Keratinocyte (primary cell): ENCODE results near the gene HOXA1. TPM values are rescaled to one million over a fixed set of nuclear protein-coding genes. Genes with fewer than 3 reads are reported as not detected.

ENCODE experiments used
- DNase-seq: peaks from one replicate; pipeline ENCODE4 v3.0.0-alpha.2; 2011; ENCODE audit warnings: low read depth, missing footprints, low spot score
- FAIRE-seq: peaks from 2 replicates; lab custom pipeline; 2011; peaks lifted over from hg19 to GRCh38; lab: Jason Lieb, UNC
- H2AFZ ChIP-seq: 2 replicates; pipeline ENCODE4 v1.6.0; 2012; ENCODE audit warnings: low read length, control low read depth, inconsistent platforms; ENCODE audit not compliant: control insufficient read depth
- H3K27ac ChIP-seq: 2 replicates; pipeline ENCODE4 v1.5.1; 2011; ENCODE audit warnings: low read length; ENCODE audit not compliant: control insufficient read depth, insufficient read depth
- H3K27me3 ChIP-seq: 3 replicates; pipeline ENCODE4 v1.6.0; 2011; ENCODE audit warnings: low read length; ENCODE audit not compliant: control insufficient read depth, insufficient read depth; ENCODE audit errors: extremely low read depth
- H3K36me3 ChIP-seq, 2 experiments: 2 replicates in 1 of 2; 3 replicates in 1 of 2; pipeline ENCODE4 v1.5.1; 2011; ENCODE audit warnings: low read length in 2 of 2, mild to moderate bottlenecking in 1 of 2; ENCODE audit not compliant: control insufficient read depth in 2 of 2, insufficient read depth in 2 of 2; ENCODE audit errors: extremely low read depth in 1 of 2
- H3K4me1 ChIP-seq: 3 replicates; pipeline ENCODE4 v1.5.1; 2011; ENCODE audit warnings: low read length; ENCODE audit not compliant: control insufficient read depth, insufficient read depth; ENCODE audit errors: extremely low read depth
- H3K4me2 ChIP-seq: 3 replicates; pipeline ENCODE4 v1.6.0; 2011; ENCODE audit warnings: low read depth, low read length; ENCODE audit not compliant: control insufficient read depth, insufficient read depth; ENCODE audit errors: extremely low read depth
- H3K4me3 ChIP-seq, 3 experiments: fragments of 200-600 bp in 1 of 3; sonication (generic) in 1 of 3; 2 replicates in 2 of 3; 3 replicates in 1 of 3; pipeline ENCODE4 v1.5.1; 2011 to 2016; ENCODE audit warnings: low read length in 3 of 3, mild to moderate bottlenecking in 3 of 3, control low read depth in 2 of 3, inconsistent platforms in 1 of 3, low read depth in 1 of 3, mixed read lengths in 1 of 3, mixed run types in 1 of 3, moderate library complexity in 1 of 3; ENCODE audit not compliant: control insufficient read depth in 2 of 3, insufficient read depth in 2 of 3; ENCODE audit errors: extremely low read depth in 1 of 3
- H3K79me2 ChIP-seq: 2 replicates; pipeline ENCODE4 v1.6.0; 2012; ENCODE audit warnings: low read length; ENCODE audit not compliant: control insufficient read depth, insufficient read depth
- H3K9ac ChIP-seq: 3 replicates; pipeline ENCODE4 v1.6.0; 2011; ENCODE audit warnings: low read length; ENCODE audit not compliant: control insufficient read depth, insufficient read depth; ENCODE audit errors: extremely low read depth
- H3K9me1 ChIP-seq: 3 replicates; pipeline ENCODE4 v1.6.0; 2011; ENCODE audit warnings: low read length; ENCODE audit not compliant: control insufficient read depth, insufficient read depth; ENCODE audit errors: extremely low read depth
- H3K9me3 ChIP-seq: 2 replicates; pipeline ENCODE4 v1.5.1; 2012; ENCODE audit warnings: low read depth, low read length; ENCODE audit not compliant: control insufficient read depth
- H4K20me1 ChIP-seq: 3 replicates; pipeline ENCODE4 v1.6.0; 2011; ENCODE audit warnings: low read length; ENCODE audit not compliant: control insufficient read depth, insufficient read depth; ENCODE audit errors: extremely low read depth
- EZH2 ChIP-seq: IDR thresholded peaks from one replicate; pipeline ENCODE4 v1.6.1; 2012; ENCODE audit warnings: inconsistent platforms, mild to moderate bottlenecking, low read length, moderate library complexity
- dilution Hi-C: fragments of 300-500 bp; cut with MboI; formaldehyde crosslinking; loops from one replicate; pipeline ENCODE4 v1.7.0; 2020; ENCODE audit warnings: low sequenced_read_pairs; ENCODE audit not compliant: extremely low pct_ligation_motif_present
- polyA plus RNA-seq, 5 experiments: library from polyadenylated mRNA; depleted of rRNA in 3 of 5; stranded (reverse) in 3 of 5; stranded (forward) in 1 of 5; unstranded in 1 of 5; fragments of >200 nt; gene quantifications; 1 replicate in 1 of 5; 2 replicates in 3 of 5; 3 replicates in 1 of 5; pipeline versions ENCODE4 v1.2.1 to v1.2.3, GENCODE V29; 2011 to 2012; ENCODE audit warnings: missing spikeins in 2 of 5, low read depth in 1 of 5, low replicate concordance in 1 of 5
- TF ChIP-seq, protein P1 (sequence below), 3 experiments: IDR thresholded peaks in 1 of 3; conservative IDR thresholded peaks in 1 of 3; optimal IDR thresholded peaks in 1 of 3; 2 replicates in 2 of 3; 3 replicates in 1 of 3; pipeline versions ENCODE3 to v1.5.1; 2011; ENCODE audit warnings: low read length in 3 of 3, mild to moderate bottlenecking in 3 of 3, moderate library complexity in 2 of 3, control low read depth in 1 of 3, inconsistent platforms in 1 of 3; ENCODE audit not compliant: insufficient read depth in 2 of 3; ENCODE audit errors: extremely low read depth in 1 of 3

The HOXA1 gene
- polyA plus RNA-seq, 1 donor (not counting 4 experiments of a cell fraction or from before 2014, with no cell fraction given) = 11.9 TPM

DNA sequence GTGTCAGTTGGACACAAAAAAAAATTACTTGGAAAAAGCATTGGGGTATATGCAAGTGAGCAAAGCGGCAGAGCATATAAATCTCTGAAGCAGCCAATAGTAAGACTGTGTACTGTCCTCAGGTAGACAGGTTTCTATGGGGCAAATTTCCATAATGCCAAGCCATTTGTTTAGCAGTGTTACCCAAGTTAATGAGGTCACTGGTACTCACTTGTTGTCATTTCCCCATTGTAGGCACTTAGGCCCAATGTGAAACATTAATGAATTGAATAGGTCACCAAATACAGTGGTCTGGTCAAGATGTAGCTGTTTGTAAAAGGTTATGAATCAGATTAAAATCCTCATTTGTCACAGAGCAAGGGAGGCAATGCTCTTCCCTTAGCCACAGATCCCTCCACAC, 27.5 kb downstream of the HOXA1 start:
- Histone ChIP-seq H3K4me2 (no peak overlapping the region), H3K79me2 (no peaks in the 10 kb centered on the region), H3K36me3 (no peaks in the 10 kb centered on the region), H3K9me3 (no peaks in the 10 kb centered on the region), H3K27me3 (no peaks in the 10 kb centered on the region), H3K27ac (no peak overlapping the region), H3K4me1 (peaks cover 13% of the 10 kb centered on the region), H4K20me1 (no peaks in the 10 kb centered on the region), H3K9me1 (no peaks in the 10 kb centered on the region), H3K9ac (no peak overlapping the region), H2AFZ (no peak overlapping the region), H3K4me3 (no peak overlapping the region)
- dilution Hi-C loops = no loop called here
- FAIRE-seq (no peak), DNase-seq (no peak)
- no peak for TF ChIP-seq EZH2

DNA sequence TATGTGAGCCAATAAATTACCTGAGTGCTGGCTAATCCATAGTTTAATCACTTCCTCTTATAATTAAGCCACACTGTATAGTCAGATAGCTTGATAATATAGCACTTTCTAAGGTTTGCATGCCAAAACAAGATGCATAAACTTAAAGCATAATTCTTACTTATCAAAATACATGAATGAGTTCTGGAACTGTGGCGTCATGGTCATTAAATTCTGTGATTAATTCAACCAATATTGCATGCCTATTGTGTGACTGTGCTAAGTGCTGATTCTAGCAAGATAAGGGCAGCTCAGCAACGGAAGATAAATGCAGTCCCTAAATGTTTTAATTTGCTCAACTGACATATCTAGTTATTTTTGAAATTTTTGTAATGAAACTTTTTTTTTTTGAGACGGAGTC, 29.7 kb downstream of the HOXA1 start:
- FAIRE-seq = peak; percentile 77
- H3K79me2 ChIP-seq = no peaks in the 10 kb centered on the region
- H4K20me1 ChIP-seq = no peaks in the 10 kb centered on the region
- no peak for DNase-seq
- peak overlapping the region; percentile 46 for H3K27ac ChIP-seq
- dilution Hi-C loops = no loop called here
- no peaks in the 10 kb centered on the region for H3K27me3 ChIP-seq
- peak overlapping the region; percentile 69 for H3K4me2 ChIP-seq
- H3K36me3 ChIP-seq = no peaks in the 10 kb centered on the region
- H3K4me3 ChIP-seq = no peak overlapping the region
- peak overlapping the region; percentile 39 for H2AFZ ChIP-seq
- H3K9me1 ChIP-seq = no peaks in the 10 kb centered on the region
- peaks cover 9% of the 10 kb centered on the region for H3K4me1 ChIP-seq
- no peak overlapping the region for H3K9ac ChIP-seq
- no peaks in the 10 kb centered on the region for H3K9me3 ChIP-seq
- no peak for TF ChIP-seq EZH2
- TF ChIP-seq, protein P1, sequence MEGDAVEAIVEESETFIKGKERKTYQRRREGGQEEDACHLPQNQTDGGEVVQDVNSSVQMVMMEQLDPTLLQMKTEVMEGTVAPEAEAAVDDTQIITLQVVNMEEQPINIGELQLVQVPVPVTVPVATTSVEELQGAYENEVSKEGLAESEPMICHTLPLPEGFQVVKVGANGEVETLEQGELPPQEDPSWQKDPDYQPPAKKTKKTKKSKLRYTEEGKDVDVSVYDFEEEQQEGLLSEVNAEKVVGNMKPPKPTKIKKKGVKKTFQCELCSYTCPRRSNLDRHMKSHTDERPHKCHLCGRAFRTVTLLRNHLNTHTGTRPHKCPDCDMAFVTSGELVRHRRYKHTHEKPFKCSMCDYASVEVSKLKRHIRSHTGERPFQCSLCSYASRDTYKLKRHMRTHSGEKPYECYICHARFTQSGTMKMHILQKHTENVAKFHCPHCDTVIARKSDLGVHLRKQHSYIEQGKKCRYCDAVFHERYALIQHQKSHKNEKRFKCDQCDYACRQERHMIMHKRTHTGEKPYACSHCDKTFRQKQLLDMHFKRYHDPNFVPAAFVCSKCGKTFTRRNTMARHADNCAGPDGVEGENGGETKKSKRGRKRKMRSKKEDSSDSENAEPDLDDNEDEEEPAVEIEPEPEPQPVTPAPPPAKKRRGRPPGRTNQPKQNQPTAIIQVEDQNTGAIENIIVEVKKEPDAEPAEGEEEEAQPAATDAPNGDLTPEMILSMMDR (optimal IDR thresholded peaks at IDR 0.05 in 1 of 3, IDR thresholded peaks at IDR 0.05 in 1 of 3, conservative IDR thresholded peaks at IDR 0.05 in 1 of 3; ENCODE audit: extremely low read depth in 1 of 3, insufficient read depth in 2 of 3, low read length in 3 of 3) = no peak

DNA sequence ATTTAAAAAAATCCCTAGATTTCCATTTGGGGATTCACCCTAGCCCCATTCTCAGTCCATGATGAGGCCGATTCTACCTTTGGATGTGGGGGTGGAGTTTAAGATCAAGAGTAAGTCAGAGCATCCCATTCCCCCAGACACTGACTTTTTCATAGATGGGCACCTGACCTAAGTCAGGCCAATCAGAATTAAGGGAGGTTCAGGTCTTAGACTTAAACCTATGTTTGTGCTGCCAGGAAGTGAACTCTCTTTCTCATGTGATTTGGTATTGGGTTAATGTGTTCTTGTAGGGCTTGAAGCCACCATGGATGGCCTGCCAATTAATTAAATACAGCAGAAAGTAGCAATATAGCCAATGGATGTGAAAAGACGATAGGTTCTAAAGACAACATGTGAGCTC, 30.1 kb downstream of the HOXA1 start:
- Histone ChIP-seq H3K27ac (peak overlapping the region; percentile 46), H3K9me3 (no peaks in the 10 kb centered on the region), H3K4me2 (peak overlapping the region; percentile 69), H3K9me1 (no peaks in the 10 kb centered on the region), H3K9ac (no peak overlapping the region), H3K4me3 (no peak overlapping the region), H3K27me3 (no peaks in the 10 kb centered on the region), H3K36me3 (no peaks in the 10 kb centered on the region), H4K20me1 (no peaks in the 10 kb centered on the region), H3K4me1 (peaks cover 9% of the 10 kb centered on the region), H3K79me2 (no peaks in the 10 kb centered on the region), H2AFZ (peak overlapping the region; percentile 39)
- FAIRE-seq = no peak
- DNase-seq = no peak
- dilution Hi-C loops = no loop called here
- TF ChIP-seq, protein P1 (optimal IDR thresholded peaks at IDR 0.05 in 1 of 3, IDR thresholded peaks at IDR 0.05 in 1 of 3, conservative IDR thresholded peaks at IDR 0.05 in 1 of 3; ENCODE audit: extremely low read depth in 1 of 3, insufficient read depth in 2 of 3, low read length in 3 of 3) = no peak
- TF ChIP-seq EZH2 = no peak
